HG02610 (cell line): Measurements from ENCODE around the gene SERINC4.
"Not testable (repeated sequence)": the region's sequence is repeated elsewhere in the genome, so short reads cannot be mapped to it uniquely, and the experiment has no call there.

ENCODE experiments used
- ATAC-seq: cut with Tn5 transposase; IDR thresholded peaks from one replicate; pipeline ENCODE4 v1.9.1; 2021; ENCODE audit warnings: mild to moderate bottlenecking, moderate library complexity; ENCODE audit not compliant: unreplicated experiment

SERINC4 gene

GRCh38 chr15:43799945-43800285, at the start of gene SERINC4:
SERINC4 (minus strand) TSS chr15:43800220; CDS start chr15:43799986, 234 bp downstream.
- ATAC-seq = no peak

DNA sequence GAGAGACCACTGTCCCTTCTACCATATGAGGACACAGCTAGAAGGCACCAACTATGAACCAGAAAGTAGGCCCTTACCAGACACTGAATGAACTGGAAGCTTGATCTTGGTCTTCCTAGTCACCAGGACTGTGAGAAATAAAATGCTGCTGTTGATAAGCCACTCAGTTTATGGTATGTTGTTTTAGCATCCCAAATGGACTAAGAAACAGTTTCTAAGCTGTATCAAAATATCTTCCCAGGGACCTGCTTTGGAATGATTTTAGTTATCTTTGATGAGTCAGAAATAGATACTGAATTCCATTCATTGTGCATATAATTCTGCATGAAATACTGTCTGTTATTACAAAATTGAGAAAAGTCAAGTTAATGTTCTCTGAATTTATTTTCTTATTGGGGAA, 45.4 kb upstream of the SERINC4 start:
- no peak for ATAC-seq

DNA sequence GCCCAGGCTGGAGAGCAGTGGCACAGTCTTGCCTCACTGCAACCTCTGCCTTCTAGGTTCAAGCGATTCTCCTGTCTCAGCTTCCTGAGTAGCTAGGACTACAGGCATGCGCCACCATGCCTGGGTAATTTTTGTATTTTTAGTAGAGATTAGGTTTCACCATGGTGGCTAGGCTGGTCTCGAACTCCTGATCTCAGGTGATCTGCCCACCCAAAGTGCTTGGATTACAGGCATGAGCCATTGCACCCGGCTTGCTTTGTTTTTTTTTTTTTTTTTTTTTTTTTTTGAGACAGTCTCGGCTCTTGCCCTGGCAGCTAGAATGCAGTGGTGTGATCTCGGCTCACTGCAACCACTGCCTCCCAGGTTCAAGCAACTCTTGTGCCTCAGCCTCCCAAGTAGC, 32.5 kb upstream of the SERINC4 start:
- not testable (repeated sequence) for ATAC-seq

DNA sequence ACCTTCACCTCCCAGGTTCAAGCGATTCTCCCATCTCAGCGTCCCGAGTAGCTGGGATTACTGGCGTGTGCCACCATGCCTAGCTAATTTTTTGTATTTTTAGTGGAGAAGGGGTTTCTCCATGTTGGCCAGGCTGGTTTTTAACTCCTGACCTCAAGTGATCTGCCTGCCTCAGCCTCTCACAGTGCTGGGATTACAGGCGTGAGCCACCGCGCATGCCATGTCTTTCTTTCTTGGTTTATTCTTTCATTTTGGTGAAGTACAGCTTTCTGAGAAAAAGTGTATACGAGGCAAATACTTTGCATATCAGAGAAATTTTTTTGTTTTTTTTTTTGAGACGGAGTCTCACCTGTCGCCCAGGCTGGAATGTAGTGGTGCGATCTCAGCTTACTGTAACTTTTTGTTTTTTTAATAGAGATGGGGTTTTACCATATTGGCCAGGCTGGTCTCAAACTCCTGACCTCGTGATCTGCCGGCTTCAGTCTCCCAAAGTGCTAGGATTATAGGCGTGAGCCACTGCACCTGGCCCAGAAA, 31.6 kb upstream of the SERINC4 start:
- not testable (repeated sequence) for ATAC-seq

DNA sequence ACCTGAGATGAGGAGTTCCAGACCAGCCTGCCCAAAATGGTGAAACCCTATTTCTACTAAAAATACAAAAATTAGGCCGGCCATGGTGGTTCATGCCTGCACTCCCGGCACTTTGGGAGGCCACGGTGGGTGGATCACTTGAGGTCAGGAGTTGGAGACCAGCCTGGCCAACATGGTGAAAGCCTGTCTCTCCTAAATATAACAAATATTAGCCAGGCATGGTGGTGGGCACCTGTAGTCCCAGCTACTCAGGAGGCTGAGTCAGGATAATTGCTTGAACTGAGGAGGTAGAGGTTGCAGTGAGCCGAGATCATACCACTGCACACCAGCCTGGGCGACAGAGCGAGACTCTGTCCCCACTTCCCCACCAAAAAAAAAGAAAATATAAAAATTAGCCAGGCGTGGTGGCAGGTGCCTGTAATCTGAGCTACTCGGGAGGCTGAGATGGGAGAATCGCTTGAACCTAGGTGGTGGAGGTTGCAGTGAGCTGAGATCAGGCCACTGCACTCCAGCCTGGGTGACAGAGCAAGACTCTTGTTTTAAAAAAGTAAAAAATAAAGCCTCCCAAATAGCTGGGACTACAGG, 30.8 kb upstream of the SERINC4 start:
- ATAC-seq = not testable (repeated sequence)

DNA sequence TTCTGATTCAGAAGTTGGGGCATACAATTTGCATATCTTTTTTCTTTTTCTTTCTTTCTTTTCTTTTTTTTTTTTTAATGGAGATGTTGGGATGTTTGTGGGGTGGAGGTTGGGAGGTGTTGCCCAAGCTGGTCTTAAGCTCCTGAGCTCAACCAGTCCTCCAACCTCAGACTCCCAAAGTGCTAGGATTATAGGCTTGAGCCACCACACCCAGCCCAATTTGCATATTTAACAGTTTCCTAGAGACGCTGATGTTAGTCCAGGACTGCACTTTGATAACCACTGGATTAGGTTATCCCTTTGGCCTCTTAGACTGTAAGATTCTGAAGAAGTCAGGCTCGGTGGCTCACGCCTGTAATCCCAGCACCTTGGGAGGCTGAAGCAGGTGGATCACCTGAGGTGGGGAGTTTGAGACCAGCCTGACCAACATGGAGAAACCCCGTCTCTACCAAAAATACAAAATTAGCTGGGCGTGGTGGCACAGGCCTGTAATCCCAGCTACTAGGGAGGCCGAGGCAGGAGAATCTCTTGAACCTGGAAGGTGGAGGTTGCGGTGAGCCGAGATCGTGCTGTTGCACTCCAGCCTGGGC, 30.0 kb upstream of the SERINC4 start:
- ATAC-seq = not testable (repeated sequence)

DNA sequence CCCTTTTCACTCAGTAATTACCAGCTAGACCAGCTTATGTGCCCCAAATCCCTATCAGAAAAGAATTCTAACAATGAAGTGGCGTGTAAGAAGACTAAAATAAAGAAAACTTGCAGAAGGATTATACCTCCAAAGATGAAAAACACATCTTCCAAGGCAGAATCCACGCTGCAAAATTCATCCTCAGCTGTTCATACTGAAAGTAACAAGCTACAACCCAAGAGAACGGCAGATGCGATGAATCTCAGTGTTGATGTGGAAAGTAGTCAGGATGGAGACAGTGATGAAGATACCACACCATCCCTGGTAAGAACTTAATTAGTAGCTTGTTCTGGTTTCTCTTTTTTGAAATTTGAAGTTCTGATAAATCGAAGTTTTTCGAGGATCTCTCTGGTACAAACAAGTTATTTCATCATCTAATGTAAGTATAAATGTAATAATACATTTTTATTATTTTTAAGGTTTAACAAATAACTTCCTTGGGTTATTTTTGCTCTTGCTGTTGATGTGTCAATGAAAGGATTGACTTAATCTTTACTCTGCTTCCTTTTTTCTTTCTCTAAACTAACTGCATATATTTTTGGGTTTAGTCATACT, 28.1 kb upstream of the SERINC4 start:
- no peak for ATAC-seq

DNA sequence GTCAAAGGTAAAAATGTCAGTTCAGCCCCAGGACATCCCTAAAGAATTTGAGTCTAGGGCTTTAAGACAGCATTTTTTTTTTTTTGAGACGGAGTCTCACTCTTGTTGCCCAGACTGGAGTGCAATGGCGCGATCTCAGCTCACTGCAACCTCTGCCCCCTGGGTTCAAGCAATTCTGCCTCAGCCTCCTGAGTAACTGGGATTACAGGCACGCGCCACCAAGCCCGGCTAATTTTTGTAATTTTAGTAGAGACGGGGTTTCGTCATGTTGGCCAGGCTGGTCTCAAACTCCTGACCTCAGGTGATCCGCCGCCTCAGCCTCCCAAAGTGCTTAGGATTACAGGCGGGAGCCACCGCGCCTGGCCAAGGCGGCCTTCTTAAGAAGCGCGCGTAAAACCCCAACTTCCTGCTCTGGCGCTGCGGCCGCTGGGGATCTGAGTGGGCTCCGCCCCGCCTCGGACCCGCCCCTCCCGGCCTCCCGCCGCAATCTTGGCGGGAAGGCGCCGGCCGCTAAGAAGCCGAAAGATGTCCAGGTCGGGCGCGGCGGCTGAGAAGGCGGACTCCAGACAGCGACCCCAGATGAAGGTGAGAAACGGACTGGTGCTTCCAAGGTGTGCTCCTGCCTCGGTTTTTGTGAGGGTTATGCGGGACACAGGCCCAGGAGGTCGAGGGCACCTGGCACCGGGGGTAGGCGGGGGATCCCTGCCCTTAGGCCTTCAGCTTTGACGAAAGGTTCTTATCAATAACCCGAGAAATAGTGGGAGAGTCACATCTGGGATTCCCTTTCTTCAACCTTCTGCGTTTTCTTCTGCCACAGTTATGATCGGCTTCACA, 26.7 kb upstream of the SERINC4 start, which contains the start of gene WDR76:
WDR76 (plus strand) TSS at position 495 of the 834 bp plus-strand sequence; CDS start at position 526, 31 bp downstream.
- peak; percentile 68 for ATAC-seq

DNA sequence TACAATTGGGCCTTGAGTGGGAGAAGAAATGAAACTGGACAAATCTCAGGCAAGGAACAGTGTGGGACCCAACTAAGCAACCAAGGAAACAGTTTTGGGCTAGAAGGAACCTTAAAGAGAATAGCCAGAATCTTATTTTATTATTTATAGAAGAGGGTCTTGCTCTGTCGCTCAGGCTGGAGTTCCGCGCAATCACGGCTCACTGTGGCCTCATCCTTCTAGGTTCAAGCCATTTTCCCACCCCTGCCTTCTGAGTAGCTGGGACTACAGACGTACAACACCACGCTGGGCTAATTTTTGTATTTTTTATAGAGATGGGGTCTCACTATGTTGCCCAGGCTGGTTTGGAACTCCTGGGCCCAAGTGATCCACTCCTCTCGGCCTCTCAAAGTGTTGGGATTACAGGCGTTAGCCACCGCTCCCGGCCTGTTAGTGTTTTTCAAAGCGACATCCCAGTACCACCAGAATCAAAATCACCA, 26.0 kb upstream of the SERINC4 start:
- ATAC-seq = no peak

- ATAC-seq = not testable (repeated sequence)
These were observed 25.3 kb upstream of the SERINC4 start for GRCh38 chr15:43825305-43825704.

DNA sequence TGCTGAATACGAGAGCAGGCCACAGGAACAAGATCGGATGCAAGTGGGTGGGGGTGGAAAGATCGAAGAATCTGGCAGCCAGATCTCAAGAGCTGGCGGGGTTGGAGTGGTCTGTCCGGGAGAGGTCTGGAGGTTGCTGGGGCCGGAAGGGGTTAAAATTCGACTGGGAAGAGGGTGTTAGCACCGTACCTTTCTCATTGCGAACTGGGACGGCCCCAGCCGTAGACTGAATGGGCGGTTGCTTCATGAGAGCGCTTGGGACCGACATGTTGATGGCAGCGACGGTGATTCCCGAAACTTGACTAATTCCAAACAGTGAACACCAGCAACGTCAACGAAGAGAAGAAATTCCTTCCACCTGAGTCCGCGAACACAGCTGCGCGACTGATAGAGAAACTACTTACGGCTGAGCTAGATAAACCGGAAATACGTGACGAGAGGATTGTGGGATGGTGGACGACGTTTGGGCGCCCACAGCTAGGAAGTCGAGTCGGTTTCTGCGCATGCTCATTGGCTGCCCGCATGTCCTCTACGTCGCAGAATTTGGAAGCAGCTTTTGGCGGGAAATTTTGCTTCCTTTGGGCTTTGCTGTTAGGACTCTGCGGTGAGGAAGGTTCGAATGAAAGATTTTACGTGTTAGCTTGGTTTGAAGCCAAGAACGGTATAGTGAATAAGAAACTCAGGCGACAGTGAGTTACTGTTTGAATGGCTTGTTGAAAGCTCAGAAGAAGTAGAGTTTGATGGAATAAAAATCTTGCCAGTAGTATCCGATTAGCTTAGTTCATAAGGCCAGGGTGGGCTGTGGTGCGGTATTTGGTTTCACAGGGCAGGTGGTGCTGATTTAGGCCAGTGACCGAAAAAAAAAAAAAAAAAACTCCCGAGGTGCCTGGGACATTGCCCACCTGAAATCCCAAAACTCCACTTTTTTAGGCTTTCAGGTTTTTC, 24.6 kb upstream of the SERINC4 start, which contains the start of gene MFAP1:
MFAP1 (minus strand) TSS at position 389 of the 945 bp plus-strand sequence; CDS start at position 268, 121 bp downstream.
- peak; percentile 71 for ATAC-seq

DNA sequence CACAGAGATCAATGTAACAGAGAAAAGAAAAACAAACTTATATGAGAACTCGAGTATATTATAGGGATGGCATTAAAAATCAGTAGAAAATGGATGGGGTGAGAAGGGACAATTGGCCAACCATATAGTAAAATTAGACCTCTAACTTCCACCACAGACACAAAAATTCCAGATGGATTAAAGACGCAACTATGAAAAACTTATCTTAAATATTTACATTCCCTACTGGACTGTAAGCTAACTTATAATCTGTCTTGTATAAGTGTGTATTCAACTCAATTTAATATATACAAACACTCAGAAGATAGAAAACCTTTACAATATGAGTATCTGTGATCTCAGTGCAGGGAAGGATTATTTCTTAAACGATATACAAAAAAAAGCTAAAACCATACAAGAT, 21.5 kb upstream of the SERINC4 start:
- ATAC-seq = no peak

GRCh38 chr15:43815064-43815463, 15.0 kb upstream of the SERINC4 start:
- ATAC-seq = not testable (repeated sequence)

- peak; percentile 48 for ATAC-seq
These were observed 9.1 kb upstream of the SERINC4 start for GRCh38 chr15:43808960-43809678.

GRCh38 chr15:43808435-43808950, 8.5 kb upstream of the SERINC4 start:
- ATAC-seq = no peak

DNA sequence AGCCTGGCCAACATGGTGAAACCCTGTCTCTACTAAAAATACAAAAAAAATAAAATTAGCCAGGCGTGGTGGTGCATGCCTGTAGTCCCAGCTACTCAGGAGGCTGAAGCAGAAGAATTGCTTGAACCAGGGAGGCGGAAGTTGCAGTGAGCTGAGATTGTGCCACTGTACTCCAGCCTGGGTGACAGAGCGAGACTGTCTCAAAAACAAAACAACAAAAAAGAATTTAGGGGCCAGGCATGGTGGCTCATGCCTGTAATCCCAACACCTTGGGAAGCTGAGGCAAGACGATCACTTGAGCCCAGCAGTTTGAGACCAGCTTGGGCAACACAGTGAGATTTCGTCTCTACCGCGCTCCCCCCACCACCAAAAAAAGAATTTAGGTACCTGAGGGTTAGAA, 2.7 kb upstream of the SERINC4 start:
- not testable (repeated sequence) for ATAC-seq

DNA sequence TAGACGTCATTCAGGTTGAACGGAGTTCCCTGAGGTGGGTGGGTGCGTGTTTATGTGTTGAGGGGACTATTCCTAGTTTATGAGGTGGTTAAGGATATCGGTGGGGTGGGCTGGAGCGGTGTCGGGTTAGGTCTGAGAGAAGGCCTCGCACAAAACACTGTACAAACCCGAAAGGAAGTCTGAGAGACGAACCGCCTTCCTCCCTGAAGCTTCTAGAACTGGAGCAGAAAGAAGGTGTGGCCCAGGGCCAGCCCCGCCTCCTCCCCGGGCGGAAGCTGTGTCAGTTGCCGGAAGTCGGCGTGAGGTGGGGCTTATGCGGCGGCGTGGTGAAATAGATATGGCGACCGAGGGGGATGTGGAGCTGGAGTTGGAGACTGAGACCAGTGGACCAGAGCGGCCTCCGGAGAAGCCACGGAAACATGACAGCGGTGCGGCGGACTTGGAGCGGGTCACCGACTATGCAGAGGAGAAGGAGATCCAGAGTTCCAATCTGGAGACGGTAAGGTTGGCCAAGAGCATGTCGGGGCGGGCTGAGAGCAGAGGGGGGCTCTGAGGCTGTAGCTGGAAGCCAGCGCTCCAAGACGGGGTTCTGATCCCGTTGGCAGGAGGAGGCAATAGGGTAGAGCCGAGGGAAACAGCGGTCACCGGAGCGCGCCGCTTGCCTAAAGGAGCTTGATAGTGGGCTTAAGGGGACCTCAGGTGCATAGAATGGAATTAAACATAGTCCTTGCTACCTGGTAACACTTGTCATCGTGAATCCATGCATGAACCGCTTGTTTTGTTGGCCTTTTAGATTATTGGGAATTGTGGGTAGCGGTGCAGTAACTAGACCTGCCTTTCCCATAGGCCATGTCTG, 494 bp upstream of the SERINC4 start, which contains the start of gene HYPK:
HYPK (plus strand) TSS at position 314 of the 856 bp plus-strand sequence; CDS start at position 338, 24 bp downstream.
- ATAC-seq = peak; percentile 79
